H9 (cell line): ENCODE data around the gene DCAF4L1. TPM values are rescaled to one million over a fixed set of nuclear protein-coding genes. Genes with fewer than 3 reads are reported as not detected.

Experiments
- DNase-seq: peaks from one replicate; pipeline ENCODE4 v3.0.0-alpha.2; 2017
- H2AFZ ChIP-seq: one replicate; pipeline ENCODE4 v1.6.1; 2013; ENCODE audit warnings: mild to moderate bottlenecking, low read length, control low read depth, moderate library complexity
- H2AK5ac ChIP-seq: 2 replicates; pipeline ENCODE4 v1.6.1; 2013; ENCODE audit warnings: low read length, control low read depth, mixed read lengths; ENCODE audit not compliant: insufficient read length
- H2BK120ac ChIP-seq: one replicate; pipeline ENCODE4 v1.6.1; 2013; ENCODE audit warnings: low read depth, mild to moderate bottlenecking, low read length, control low read depth, inconsistent platforms; ENCODE audit not compliant: poor library complexity, severe bottlenecking
- H2BK12ac ChIP-seq: 2 replicates; pipeline ENCODE4 v1.6.1; 2013; ENCODE audit warnings: low read length, control low read depth, mixed read lengths, low read depth; ENCODE audit not compliant: insufficient read length
- H2BK15ac ChIP-seq: 2 replicates; pipeline ENCODE4 v1.6.1; 2013; ENCODE audit warnings: low read depth, low read length, control low read depth
- H2BK20ac ChIP-seq: one replicate; pipeline ENCODE4 v1.6.1; 2013; ENCODE audit warnings: low read depth, mild to moderate bottlenecking, low read length, control low read depth, inconsistent platforms; ENCODE audit not compliant: poor library complexity, severe bottlenecking
- H2BK5ac ChIP-seq: 2 replicates; pipeline ENCODE4 v1.6.1; 2013; ENCODE audit warnings: low read length, control low read depth, mixed read lengths; ENCODE audit not compliant: insufficient read length
- H3K14ac ChIP-seq: 2 replicates; pipeline ENCODE4 v1.6.1; 2013; ENCODE audit warnings: low read length, control low read depth; ENCODE audit not compliant: insufficient read depth
- H3K18ac ChIP-seq: 2 replicates; pipeline ENCODE4 v1.6.1; 2013; ENCODE audit warnings: low read depth, mild to moderate bottlenecking, mixed read lengths, low read length, control low read depth; ENCODE audit not compliant: insufficient read length
- H3K23ac ChIP-seq: 2 replicates; pipeline ENCODE4 v1.6.1; 2013; ENCODE audit warnings: low read length, control low read depth, mixed read lengths, low read depth; ENCODE audit not compliant: insufficient read length
- H3K23me2 ChIP-seq: 2 replicates; pipeline ENCODE4 v1.6.1; 2013; ENCODE audit warnings: low read depth, mild to moderate bottlenecking, mixed read lengths, low read length, control low read depth; ENCODE audit not compliant: insufficient read length, poor library complexity, severe bottlenecking
- H3K27ac ChIP-seq: 2 replicates; pipeline ENCODE4 v1.5.1; 2013; ENCODE audit warnings: low read length, control low read depth, mixed read lengths, low read depth; ENCODE audit not compliant: insufficient read length
- H3K27me3 ChIP-seq: 2 replicates; pipeline ENCODE4 v1.6.1; 2013; ENCODE audit warnings: low read length, control low read depth, inconsistent platforms; ENCODE audit not compliant: insufficient read depth
- H3K4ac ChIP-seq: 2 replicates; pipeline ENCODE4 v1.6.1; 2013; ENCODE audit warnings: low read depth, mild to moderate bottlenecking, control low read depth, inconsistent platforms, low read length, moderate library complexity
- H3K4me1 ChIP-seq: 2 replicates; pipeline ENCODE4 v1.6.1; 2013; ENCODE audit warnings: low read length, control low read depth, inconsistent platforms; ENCODE audit not compliant: insufficient read depth
- H3K4me2 ChIP-seq: 2 replicates; pipeline ENCODE4 v1.6.1; 2013; ENCODE audit warnings: low read length, control low read depth, mixed read lengths; ENCODE audit not compliant: insufficient read length, insufficient read depth
- H3K56ac ChIP-seq: 2 replicates; pipeline ENCODE4 v1.6.1; 2013; ENCODE audit warnings: low read depth, mild to moderate bottlenecking, mixed read lengths, low read length, control low read depth; ENCODE audit not compliant: insufficient read length
- H3K79me1 ChIP-seq: 2 replicates; pipeline ENCODE4 v1.6.1; 2013; ENCODE audit warnings: low read depth, mild to moderate bottlenecking, moderate library complexity, low read length, control low read depth, inconsistent platforms; ENCODE audit not compliant: insufficient read depth, poor library complexity, severe bottlenecking
- H3K79me2 ChIP-seq: 2 replicates; pipeline ENCODE4 v1.6.1; 2013; ENCODE audit warnings: low read length, control low read depth, inconsistent platforms; ENCODE audit not compliant: insufficient read depth
- H3K9ac ChIP-seq: 2 replicates; pipeline ENCODE4 v1.6.1; 2013; ENCODE audit warnings: low read length, control low read depth, mixed read lengths; ENCODE audit not compliant: insufficient read length; ENCODE audit errors: extremely low read depth
- H3K9me3 ChIP-seq: one replicate; pipeline ENCODE4 v1.6.1; 2013; ENCODE audit warnings: low read depth, low read length, inconsistent platforms; ENCODE audit not compliant: control insufficient read depth
- H3T11ph ChIP-seq: one replicate; pipeline ENCODE4 v1.6.1; 2013; ENCODE audit warnings: mild to moderate bottlenecking, low read length, control low read depth, inconsistent platforms
- H4K20me1 ChIP-seq: one replicate; pipeline ENCODE4 v1.6.1; 2013; ENCODE audit not compliant: control insufficient read depth, insufficient read length, insufficient read depth
- H4K5ac ChIP-seq: 2 replicates; pipeline ENCODE4 v1.6.1; 2013; ENCODE audit warnings: low read depth, mild to moderate bottlenecking, mixed read lengths, low read length, control low read depth; ENCODE audit not compliant: insufficient read length
- H4K8ac ChIP-seq: replicated peaks from 2 replicates; pipeline ENCODE4 v1.6.1; 2013; ENCODE audit warnings: low read length, control low read depth, mixed read lengths, low read depth; ENCODE audit not compliant: insufficient read length
- H4K91ac ChIP-seq: 2 replicates; pipeline ENCODE4 v1.6.1; 2013; ENCODE audit warnings: low read depth, mild to moderate bottlenecking, moderate library complexity, mixed read lengths, low read length, control low read depth; ENCODE audit not compliant: insufficient read length
- H3K27ac Mint-ChIP-seq, 3 experiments: 2 replicates in 2 of 3; 3 replicates in 1 of 3; pipeline ENCODE4 v1.8.0; 2020 to 2021; ENCODE audit warnings: mixed read lengths in 3 of 3, mild to moderate bottlenecking in 1 of 3, moderate library complexity in 1 of 3
- H3K27me3 Mint-ChIP-seq: 2 replicates; pipeline ENCODE4 v1.8.0; 2021; ENCODE audit warnings: low read depth, mild to moderate bottlenecking, moderate library complexity, mixed read lengths
- H3K36me3 Mint-ChIP-seq, 3 experiments: 2 replicates in 2 of 3; 3 replicates in 1 of 3; pipeline ENCODE4 v1.8.0; 2020 to 2021; ENCODE audit warnings: low read depth in 3 of 3, mixed read lengths in 3 of 3; ENCODE audit not compliant: insufficient read depth in 1 of 3
- H3K4me1 Mint-ChIP-seq, 2 experiments: 2 replicates each; pipeline ENCODE4 v1.8.0; 2020; ENCODE audit warnings: mixed read lengths in 2 of 2
- H3K4me3 Mint-ChIP-seq, 2 experiments: 2 replicates in 1 of 2; 3 replicates in 1 of 2; pipeline ENCODE4 v1.8.0; 2020 to 2021; ENCODE audit warnings: mild to moderate bottlenecking in 2 of 2, mixed read lengths in 2 of 2, moderate library complexity in 1 of 2
- H3K9me3 Mint-ChIP-seq, 2 experiments: 2 replicates in 1 of 2; 3 replicates in 1 of 2; pipeline ENCODE4 v1.8.0; 2020; ENCODE audit warnings: mild to moderate bottlenecking in 2 of 2, mixed read lengths in 2 of 2, moderate library complexity in 1 of 2
- WGBS: extraction: QIAGEN DNeasy Blood & Tissue Kit; methylation state at CpG from one replicate; pipeline ENCODE4 v1.1.7; 2013; ENCODE audit warnings: missing lambda C conversion rate, low lambda C conversion rate, mixed read lengths; ENCODE audit not compliant: insufficient read length; ENCODE audit errors: extremely low coverage; 5-methylcytosine and 5-hydroxymethylcytosine counted together
- total RNA-seq: library from RNA; stranded (reverse); gene quantifications from 2 replicates; pipeline ENCODE4 v1.2.1, GENCODE V29; 2021
- TF ChIP-seq, protein P1 (sequence below): fragments of 200-600 bp; sonication (generic); conservative IDR thresholded peaks from 3 replicates; pipeline ENCODE4 v1.8.0; 2021; ENCODE audit warnings: antibody characterized with exemption, mild to moderate bottlenecking

The DCAF4L1 gene
- total RNA-seq, 1 experiment from 2014 or later = 0.07 TPM

DNA sequence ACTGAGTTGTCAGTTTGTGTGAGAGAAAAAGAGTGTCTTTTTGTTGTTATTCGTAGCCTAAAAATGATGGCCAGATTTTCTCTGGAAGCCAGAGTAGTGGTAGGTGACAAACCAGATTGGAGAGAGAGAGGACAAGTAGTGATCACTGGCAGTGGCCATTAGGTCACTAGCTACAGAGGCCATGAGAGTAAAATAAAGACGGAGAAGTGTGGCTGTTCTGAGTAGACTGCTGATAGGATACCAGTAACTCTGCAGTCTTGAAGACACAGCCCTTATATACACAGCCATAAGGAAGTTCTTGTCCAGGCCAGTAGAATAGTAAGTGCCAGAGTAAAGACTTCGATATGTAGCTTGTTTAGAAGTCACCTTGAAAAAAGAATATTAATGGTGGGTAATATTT is 16.5 kb downstream of the DCAF4L1 start:
- TF ChIP-seq, protein P1, sequence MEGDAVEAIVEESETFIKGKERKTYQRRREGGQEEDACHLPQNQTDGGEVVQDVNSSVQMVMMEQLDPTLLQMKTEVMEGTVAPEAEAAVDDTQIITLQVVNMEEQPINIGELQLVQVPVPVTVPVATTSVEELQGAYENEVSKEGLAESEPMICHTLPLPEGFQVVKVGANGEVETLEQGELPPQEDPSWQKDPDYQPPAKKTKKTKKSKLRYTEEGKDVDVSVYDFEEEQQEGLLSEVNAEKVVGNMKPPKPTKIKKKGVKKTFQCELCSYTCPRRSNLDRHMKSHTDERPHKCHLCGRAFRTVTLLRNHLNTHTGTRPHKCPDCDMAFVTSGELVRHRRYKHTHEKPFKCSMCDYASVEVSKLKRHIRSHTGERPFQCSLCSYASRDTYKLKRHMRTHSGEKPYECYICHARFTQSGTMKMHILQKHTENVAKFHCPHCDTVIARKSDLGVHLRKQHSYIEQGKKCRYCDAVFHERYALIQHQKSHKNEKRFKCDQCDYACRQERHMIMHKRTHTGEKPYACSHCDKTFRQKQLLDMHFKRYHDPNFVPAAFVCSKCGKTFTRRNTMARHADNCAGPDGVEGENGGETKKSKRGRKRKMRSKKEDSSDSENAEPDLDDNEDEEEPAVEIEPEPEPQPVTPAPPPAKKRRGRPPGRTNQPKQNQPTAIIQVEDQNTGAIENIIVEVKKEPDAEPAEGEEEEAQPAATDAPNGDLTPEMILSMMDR = no peak
- WGBS = no CpG with 5 or more reads among the region's 3 CpGs

More for the DNA sequence above, 16.5 kb downstream of the DCAF4L1 start:
- no peak overlapping the region for H3K14ac ChIP-seq
- no peak for DNase-seq
- Mint-ChIP-seq H3K9me3 (no peaks in the 10 kb centered on the region), H3K4me3 (no peak overlapping the region), H3K4me1 (no peaks in the 10 kb centered on the region), H3K27me3 (no peaks in the 10 kb centered on the region), H3K36me3 (peaks cover 0 to 4% (median under 1%) of the 10 kb centered on the region in 3 experiments; a peak in 4 of 7 replicates), H3K27ac (no peak overlapping the region)
- no peak overlapping the region for H3K23ac ChIP-seq
- no peak overlapping the region for H3K4ac ChIP-seq
- H3K79me2 ChIP-seq = peaks cover 4% of the 10 kb centered on the region; the same call in 1 of the 2 replicates
- H3T11ph ChIP-seq = no peak overlapping the region
- H4K5ac ChIP-seq = no peak overlapping the region
- no peaks in the 10 kb centered on the region for H3K23me2 ChIP-seq
- no peaks in the 10 kb centered on the region for H3K9me3 ChIP-seq
- H2BK12ac ChIP-seq = no peak overlapping the region
- no peak overlapping the region for H2BK120ac ChIP-seq
- no peaks in the 10 kb centered on the region for H3K4me1 ChIP-seq
- H3K18ac ChIP-seq = no peak overlapping the region
- no peak overlapping the region for H4K91ac ChIP-seq
- H3K79me1 ChIP-seq = peaks cover 5% of the 10 kb centered on the region
- no peak overlapping the region for H3K56ac ChIP-seq
- no peak overlapping the region for H2AK5ac ChIP-seq
- no peak overlapping the region for H3K4me2 ChIP-seq
- no peak overlapping the region for H2BK5ac ChIP-seq
- H2AFZ ChIP-seq = no peak overlapping the region
- H3K27ac ChIP-seq = no peak overlapping the region
- H4K20me1 ChIP-seq = no peaks in the 10 kb centered on the region
- H2BK20ac ChIP-seq = no peak overlapping the region
- H3K9ac ChIP-seq = no peak overlapping the region
- H3K27me3 ChIP-seq = no peaks in the 10 kb centered on the region
- no peak overlapping the region for H2BK15ac ChIP-seq
- H4K8ac ChIP-seq = no peak overlapping the region
